Endothelial cell of umbilical vein (primary cell): ENCODE measurements around the gene LILRA6.
"Not testable (repeated sequence)": the region's sequence is repeated elsewhere in the genome, so short reads cannot be mapped to it uniquely, and the experiment has no call there.

Source experiments
- CTCF ChIP-seq, 2 donors: IDR thresholded peaks; 1 replicate in 1 of 2; 2 replicates in 1 of 2; pipeline ENCODE4 v1.5.1; 2011; ENCODE audit warnings: low read length in 2 of 2, mild to moderate bottlenecking in 2 of 2, moderate library complexity in 2 of 2, control low read depth in 1 of 2, inconsistent platforms in 1 of 2, low read depth in 1 of 2; ENCODE audit not compliant: insufficient read depth in 1 of 2; ENCODE audit errors: extremely low read depth in 1 of 2
- EZH2 ChIP-seq: IDR thresholded peaks from 2 replicates; pipeline ENCODE4 v1.6.1; 2012; ENCODE audit warnings: borderline replicate concordance, low read depth, mild to moderate bottlenecking, moderate library complexity, low read length, inconsistent platforms; ENCODE audit not compliant: severe bottlenecking
- FOS ChIP-seq: IDR thresholded peaks from 2 replicates; pipeline ENCODE4 v1.6.1; 2011; ENCODE audit warnings: mild to moderate bottlenecking, low read length, moderate library complexity, borderline replicate concordance; ENCODE audit not compliant: insufficient read depth
- GATA2 ChIP-seq: IDR thresholded peaks from 2 replicates; pipeline ENCODE4 v1.7.0; 2011; ENCODE audit warnings: low read depth, mild to moderate bottlenecking, moderate library complexity, mixed read lengths, low read length; ENCODE audit not compliant: insufficient read length, insufficient read depth
- JUN ChIP-seq: IDR thresholded peaks from 2 replicates; pipeline ENCODE4 v1.6.1; 2011; ENCODE audit warnings: borderline replicate concordance, low read depth; ENCODE audit not compliant: insufficient read length, insufficient read depth
- MAX ChIP-seq: IDR thresholded peaks from 2 replicates; pipeline ENCODE4 v1.6.1; 2011; ENCODE audit not compliant: insufficient read depth, insufficient read length
- MYC ChIP-seq: IDR thresholded peaks from one replicate; pipeline ENCODE4 v1.6.1; 2011; ENCODE audit warnings: mild to moderate bottlenecking, low read depth, low read length
- POLR2A ChIP-seq: IDR thresholded peaks from 2 replicates; pipeline ENCODE4 v1.6.1; 2012; ENCODE audit warnings: low read depth, mild to moderate bottlenecking, control low read depth, low read length
- POLR2AphosphoS5 ChIP-seq: IDR thresholded peaks from 2 replicates; pipeline ENCODE4 v1.6.1; 2012; ENCODE audit warnings: low read depth, mild to moderate bottlenecking, control low read depth, low read length, moderate library complexity; ENCODE audit not compliant: insufficient read depth

- not testable (repeated sequence) for TF ChIP-seq MYC; POLR2A; CTCF (IDR thresholded peaks at IDR 0.05; ENCODE audit: extremely low read depth in 1 of 2, insufficient read depth in 1 of 2, low read depth in 1 of 2, low read length in 2 of 2); POLR2AphosphoS5; GATA2; EZH2; MAX; JUN; FOS
Observed at GRCh38 chr19:54221947-54222346, 20.6 kb downstream of the LILRA6 start.
